HepG2 (cell line): ENCODE data around the gene KIF1C. TPM values are rescaled to one million over a fixed set of nuclear protein-coding genes. Genes with fewer than 3 reads are reported as not detected.
A peak's percentile ranks its signal among the peaks of the same experiment; 100 is the strongest.

ENCODE experiments used
- BRCA1 ChIP-seq: sonication (generic); formaldehyde crosslinking; IDR thresholded peaks from 2 replicates; pipeline ENCODE4 v1.4.0; 2020; ENCODE audit warnings: missing genetic modification reagents
- ETV5 ChIP-seq: IDR thresholded peaks from 2 replicates; pipeline ENCODE4 v1.6.1; 2018; ENCODE audit warnings: missing biosample characterization, missing genetic modification reagents, inconsistent platforms, borderline replicate concordance
- KMT2B ChIP-seq: IDR thresholded peaks from 2 replicates; pipeline ENCODE4 v1.6.1; 2016; ENCODE audit warnings: missing genetic modification reagents, missing compliant biosample characterization
- MLXIP ChIP-seq: sonication (generic); formaldehyde crosslinking; IDR thresholded peaks from 2 replicates; pipeline ENCODE4 v1.9.0; 2021; ENCODE audit warnings: missing genetic modification reagents, borderline replicate concordance
- MTF2 ChIP-seq: sonication (generic); formaldehyde crosslinking; IDR thresholded peaks from 2 replicates; pipeline ENCODE4 v1.5.0; 2020; ENCODE audit warnings: missing genetic modification reagents, borderline replicate concordance
- NFKB2 ChIP-seq: sonication (generic); formaldehyde crosslinking; IDR thresholded peaks from 2 replicates; pipeline ENCODE4 v1.4.0; 2020; ENCODE audit warnings: missing genetic modification reagents, borderline replicate concordance
- SCMH1 ChIP-seq: sonication (generic); formaldehyde crosslinking; IDR thresholded peaks from 2 replicates; pipeline ENCODE4 v1.9.0; 2021; ENCODE audit warnings: missing genetic modification reagents, mild to moderate bottlenecking, borderline replicate concordance
- TAF15 ChIP-seq: fragments of 200-400 bp; formaldehyde crosslinking; IDR thresholded peaks from one replicate; pipeline ENCODE4 v1.6.1; 2018; ENCODE audit warnings: mild to moderate bottlenecking, low read depth, low read length; ENCODE audit not compliant: poor library complexity, severe bottlenecking
- TARDBP ChIP-seq: sonication (generic); formaldehyde crosslinking; IDR thresholded peaks from 2 replicates; pipeline ENCODE4 v1.8.0; 2022; ENCODE audit warnings: mild to moderate bottlenecking, missing genetic modification reagents
- XBP1 ChIP-seq: sonication (generic); formaldehyde crosslinking; IDR thresholded peaks from 2 replicates; pipeline ENCODE4 v1.5.0; 2020; ENCODE audit warnings: missing genetic modification reagents
- ZHX1 ChIP-seq: sonication (generic); formaldehyde crosslinking; IDR thresholded peaks from 2 replicates; pipeline ENCODE4 v1.8.1; 2022; ENCODE audit warnings: low read depth, mild to moderate bottlenecking, missing genetic modification reagents
- ZNF160 ChIP-seq: sonication (generic); formaldehyde crosslinking; IDR thresholded peaks from 2 replicates; pipeline ENCODE4 v1.8.0; 2022; ENCODE audit warnings: mild to moderate bottlenecking, inconsistent platforms, missing genetic modification reagents
- ZNF251 ChIP-seq: sonication (generic); formaldehyde crosslinking; IDR thresholded peaks from 2 replicates; pipeline ENCODE4 v1.9.0; 2021; ENCODE audit warnings: mild to moderate bottlenecking, missing genetic modification reagents
- ZNF547 ChIP-seq: sonication (generic); formaldehyde crosslinking; IDR thresholded peaks from 2 replicates; pipeline ENCODE4 v1.5.1; 2020; ENCODE audit warnings: mild to moderate bottlenecking, missing genetic modification reagents
- ZNF557 ChIP-seq: sonication (generic); formaldehyde crosslinking; IDR thresholded peaks from 2 replicates; pipeline ENCODE4 v1.4.0; 2020; ENCODE audit warnings: missing genetic modification reagents
- ZNF646 ChIP-seq: sonication (generic); formaldehyde crosslinking; IDR thresholded peaks from 2 replicates; pipeline ENCODE4 v1.9.0; 2021; ENCODE audit warnings: mild to moderate bottlenecking, missing genetic modification reagents
- polyA plus RNA-seq, 8 experiments: library from polyadenylated mRNA; depleted of rRNA in 3 of 8; stranded (reverse) in 7 of 8; unstranded in 1 of 8; fragments of >200 nt; fragmentation: Illumina TruSeq in 4 of 8; extraction: Trizol in 4 of 8; gene quantifications; 2 replicates each; pipeline versions ENCODE4 v1.2.1 to v1.2.3, GENCODE V29; 2011 to 2016; ENCODE audit warnings: low read depth in 4 of 8, missing spikeins in 1 of 8, mixed read lengths in 1 of 8; ENCODE audit not compliant: insufficient read depth in 1 of 8
- total RNA-seq, 5 experiments: library from RNA; depleted of rRNA; stranded (reverse); fragments of >200 nt; fragmentation: Illumina TruSeq; extraction: Trizol; gene quantifications; 2 replicates each; pipeline ENCODE4 v1.2.3, GENCODE V29; 2016; ENCODE audit warnings: low read depth in 1 of 5

The KIF1C gene
- total and polyA plus RNA-seq, 2 of the 13 experiments (the other 11 are each of a cell fraction or from before 2014, with no cell fraction given) = 70.0 to 104 TPM

DNA sequence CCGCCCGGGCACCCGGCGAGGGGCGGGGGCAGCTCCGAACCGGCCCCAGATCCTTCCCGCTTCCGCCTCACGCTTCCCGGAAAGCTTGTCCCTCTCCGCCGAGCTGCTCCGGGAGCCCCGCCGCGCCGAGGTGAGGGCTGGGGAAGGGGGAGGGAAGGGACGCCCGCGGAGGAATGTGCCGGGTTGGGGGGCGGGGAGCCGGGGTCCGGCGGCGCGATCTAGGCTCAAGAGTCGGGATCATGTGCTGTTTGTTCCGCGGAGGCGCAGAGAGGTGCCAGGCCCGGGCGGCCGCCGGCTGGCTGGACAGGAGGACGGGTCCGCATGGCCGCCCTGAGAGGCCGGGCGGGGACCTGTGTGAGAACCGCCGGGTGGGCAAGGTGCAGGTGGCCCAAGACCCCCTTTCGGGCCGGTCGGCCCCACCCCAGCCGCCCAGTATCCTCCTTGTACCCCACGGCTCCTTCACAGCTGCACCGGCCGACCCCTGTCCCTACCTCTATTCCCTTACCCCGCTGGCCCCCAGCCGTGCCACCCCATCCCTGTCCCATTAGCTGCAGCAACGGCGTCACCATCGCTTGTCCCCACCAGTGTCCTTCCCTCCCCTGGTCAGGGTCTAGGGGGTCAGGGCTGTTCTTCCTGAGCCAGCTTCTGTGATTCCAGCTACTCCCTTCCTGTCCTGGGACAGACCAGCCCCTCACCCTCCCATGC is 429 bp downstream of the KIF1C start (continued):
- TF ChIP-seq MLXIP (CRISPR knock-in tag) = no peak
- no peak; the same call in 1 of the 2 replicates for TF ChIP-seq KMT2B (CRISPR knock-in tag)
- no peak for TF ChIP-seq SCMH1
- no peak for TF ChIP-seq ZNF547
- TF ChIP-seq TAF15 = no peak
- TF ChIP-seq ZNF160 (CRISPR knock-in tag) = 0 out of 2 replicates have a peak, but pooled peaks have one; percentile 3
- TF ChIP-seq NFKB2 (CRISPR knock-in tag) = no peak
- no peak for TF ChIP-seq XBP1 (CRISPR knock-in tag)
- TF ChIP-seq ZHX1 (CRISPR knock-in tag) = no peak
- TF ChIP-seq ZNF251 (CRISPR knock-in tag) = no peak
- TF ChIP-seq ETV5 (CRISPR knock-in tag) = no peak
- no peak for TF ChIP-seq ZNF646 (CRISPR knock-in tag)
- TF ChIP-seq ZNF557 (CRISPR knock-in tag) = no peak
- peak; percentile 88; the same call in 1 of the 2 replicates for TF ChIP-seq MTF2 (CRISPR knock-in tag)
- TF ChIP-seq TARDBP (CRISPR knock-in tag) = no peak
- TF ChIP-seq BRCA1 = no peak
